K562 (cell line): ENCODE results near the gene RDH5.

Experiments used
- EZH2 ChIP-seq: IDR thresholded peaks from 2 replicates; pipeline ENCODE4 v1.6.1; 2012; ENCODE audit warnings: low read depth, mild to moderate bottlenecking, inconsistent platforms, low read length, borderline replicate concordance
- GABPA ChIP-seq: fragments of 200-800 bp; sonication (Bioruptor generic); conservative IDR thresholded peaks from 2 replicates; pipeline ENCODE4 v1.6.1; 2016; ENCODE audit warnings: low read depth, missing genetic modification characterization, missing compliant biosample characterization
- POLR2AphosphoS5 ChIP-seq: IDR thresholded peaks from 2 replicates; pipeline ENCODE4 v1.6.1; 2011; ENCODE audit warnings: mild to moderate bottlenecking, low read depth, low read length, moderate library complexity; ENCODE audit not compliant: control insufficient read depth, insufficient read depth
- SLC30A9 ChIP-seq: fragments of 250-450 bp; sonication (Bioruptor Pico); IDR thresholded peaks from 2 replicates; pipeline ENCODE4 v1.8.0; 2022; ENCODE audit warnings: mild to moderate bottlenecking, moderate library complexity
- TF ChIP-seq, protein P1 (sequence below): sonication (generic); formaldehyde crosslinking; IDR thresholded peaks from 2 replicates; pipeline ENCODE4 v1.9.0; 2022; ENCODE audit warnings: mild to moderate bottlenecking, missing genetic modification reagents

DNA sequence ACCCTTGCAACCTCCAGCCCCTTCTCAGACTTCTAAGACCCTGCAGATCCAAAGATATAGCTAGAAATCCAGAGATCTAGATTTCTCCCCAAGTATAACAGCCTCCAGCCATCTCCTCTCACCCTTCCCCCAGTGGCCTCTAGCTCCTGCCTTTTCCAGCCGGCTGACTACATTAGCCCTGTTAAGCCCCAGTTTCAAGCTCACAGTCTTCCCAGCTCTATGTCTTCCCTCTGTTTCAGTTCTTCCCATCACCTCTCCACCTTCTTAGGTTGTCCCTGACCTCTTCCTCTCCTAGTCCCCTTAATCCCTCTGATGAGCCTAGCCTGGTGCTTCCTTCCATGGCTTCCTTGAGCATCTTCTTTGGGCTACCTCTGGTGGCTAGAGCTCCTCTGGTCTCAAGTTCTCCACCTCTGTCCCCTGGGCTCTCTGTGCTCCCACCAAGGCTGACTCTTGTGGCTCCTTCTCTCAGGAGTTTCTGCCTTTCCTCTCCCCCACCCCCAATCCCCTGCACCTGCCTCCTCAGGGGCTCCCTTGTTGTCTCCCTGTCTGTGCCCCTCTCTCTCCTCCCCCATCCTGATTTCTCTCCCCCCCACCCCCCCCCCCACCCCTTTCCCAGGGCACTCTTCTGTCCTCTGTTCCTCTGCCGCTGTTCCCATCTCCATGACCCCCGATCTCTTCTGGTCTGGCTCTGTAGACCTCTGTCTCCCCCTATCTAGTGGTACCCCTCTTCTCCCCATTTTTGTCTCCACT lies 21.9 kb downstream of the RDH5 start:
- TF ChIP-seq, protein P1, sequence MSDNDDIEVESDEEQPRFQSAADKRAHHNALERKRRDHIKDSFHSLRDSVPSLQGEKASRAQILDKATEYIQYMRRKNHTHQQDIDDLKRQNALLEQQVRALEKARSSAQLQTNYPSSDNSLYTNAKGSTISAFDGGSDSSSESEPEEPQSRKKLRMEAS = no peak
- TF ChIP-seq GABPA (tag) = no peak
- TF ChIP-seq EZH2 = no peak
- TF ChIP-seq POLR2AphosphoS5 = no peak
- no peak for TF ChIP-seq SLC30A9 (CRISPR knock-in tag)
